GM12873 (cell line): ENCODE data around the gene MAP4K4.

Experiments used
- TF ChIP-seq, protein P1 (sequence below): IDR thresholded peaks from 2 replicates; pipeline ENCODE4 v1.5.1; 2012; ENCODE audit warnings: low read depth, mild to moderate bottlenecking, moderate library complexity, low read length, control low read depth; ENCODE audit not compliant: insufficient read depth; ENCODE audit errors: missing control alignments

MAP4K4 gene

DNA sequence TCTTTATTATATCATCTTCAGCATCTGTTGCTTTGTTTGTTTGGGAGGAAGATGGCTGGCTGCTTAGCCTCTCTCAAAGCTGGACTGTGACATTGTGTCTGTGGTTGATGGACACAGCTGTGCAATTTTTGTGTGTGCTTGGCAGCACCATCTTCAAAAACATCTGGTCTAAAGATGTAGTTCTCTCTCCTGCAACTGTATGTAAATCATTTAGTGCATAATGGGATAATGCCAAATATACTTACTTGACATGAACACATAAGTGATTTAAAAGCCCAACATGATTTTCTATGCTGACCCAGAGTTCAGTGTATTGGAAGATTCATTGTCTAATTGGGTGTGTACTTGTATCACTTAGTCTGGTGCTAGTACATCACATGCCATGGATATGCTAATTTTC is 112.2 kb downstream of the MAP4K4 start:
- TF ChIP-seq, protein P1, sequence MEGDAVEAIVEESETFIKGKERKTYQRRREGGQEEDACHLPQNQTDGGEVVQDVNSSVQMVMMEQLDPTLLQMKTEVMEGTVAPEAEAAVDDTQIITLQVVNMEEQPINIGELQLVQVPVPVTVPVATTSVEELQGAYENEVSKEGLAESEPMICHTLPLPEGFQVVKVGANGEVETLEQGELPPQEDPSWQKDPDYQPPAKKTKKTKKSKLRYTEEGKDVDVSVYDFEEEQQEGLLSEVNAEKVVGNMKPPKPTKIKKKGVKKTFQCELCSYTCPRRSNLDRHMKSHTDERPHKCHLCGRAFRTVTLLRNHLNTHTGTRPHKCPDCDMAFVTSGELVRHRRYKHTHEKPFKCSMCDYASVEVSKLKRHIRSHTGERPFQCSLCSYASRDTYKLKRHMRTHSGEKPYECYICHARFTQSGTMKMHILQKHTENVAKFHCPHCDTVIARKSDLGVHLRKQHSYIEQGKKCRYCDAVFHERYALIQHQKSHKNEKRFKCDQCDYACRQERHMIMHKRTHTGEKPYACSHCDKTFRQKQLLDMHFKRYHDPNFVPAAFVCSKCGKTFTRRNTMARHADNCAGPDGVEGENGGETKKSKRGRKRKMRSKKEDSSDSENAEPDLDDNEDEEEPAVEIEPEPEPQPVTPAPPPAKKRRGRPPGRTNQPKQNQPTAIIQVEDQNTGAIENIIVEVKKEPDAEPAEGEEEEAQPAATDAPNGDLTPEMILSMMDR, result no peak

DNA sequence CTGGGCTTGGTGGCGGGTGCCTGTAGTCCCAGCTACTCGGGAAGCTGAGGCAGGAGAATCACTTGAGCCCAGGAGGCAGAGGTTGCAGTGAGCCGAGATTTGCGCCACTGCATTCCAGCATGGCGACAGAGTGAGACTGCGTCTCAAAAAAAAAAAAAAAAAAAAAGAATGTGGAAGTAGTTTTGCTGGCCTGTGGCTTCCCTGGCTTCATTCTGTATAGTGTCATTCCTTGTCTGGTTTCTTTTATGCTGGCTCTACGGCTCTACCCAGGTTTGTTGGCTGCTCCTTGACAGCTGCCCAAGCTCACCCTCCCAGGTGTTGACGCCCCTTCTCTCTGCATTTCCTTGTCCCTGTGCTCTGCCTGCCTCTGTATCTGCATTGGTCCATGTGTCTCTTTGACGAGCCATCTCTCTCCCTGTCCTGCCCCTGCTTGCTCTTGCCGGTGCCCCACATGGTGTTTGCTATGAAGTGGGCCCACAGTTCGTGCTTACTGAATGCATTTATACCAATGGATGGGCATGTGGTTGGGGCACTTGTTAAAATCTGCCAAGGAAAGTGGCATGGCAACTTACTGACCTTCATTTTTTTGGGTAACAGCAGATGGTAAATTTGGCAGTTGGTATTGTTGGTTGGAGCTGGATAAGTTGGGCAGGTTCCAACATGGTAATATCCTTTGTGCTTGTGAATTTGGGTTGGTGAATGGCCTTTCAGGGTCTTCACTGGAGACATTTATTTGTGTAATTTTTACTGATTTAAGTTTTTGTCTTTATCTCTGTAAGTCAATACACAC is 113.9 kb downstream of the MAP4K4 start:
- TF ChIP-seq, protein P1, result no peak

DNA sequence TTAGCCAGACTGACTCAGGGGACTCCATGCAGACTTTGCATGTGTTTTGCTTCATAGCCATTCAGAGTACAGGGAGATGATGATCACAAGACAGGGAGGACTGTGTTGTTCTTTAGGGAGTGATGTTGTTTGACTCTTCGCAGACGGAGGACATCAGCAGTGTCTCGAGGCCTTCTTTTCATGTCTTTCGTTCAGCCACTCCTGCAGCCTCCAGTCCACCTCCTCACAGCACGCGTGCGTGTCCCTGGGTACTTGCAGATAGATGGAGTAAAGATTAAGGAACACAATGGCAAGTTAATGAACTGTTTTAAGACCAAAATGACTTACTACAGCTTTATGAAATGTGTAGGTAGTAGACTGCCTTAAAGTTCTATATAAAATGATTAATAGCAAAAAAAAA is 114.7 kb downstream of the MAP4K4 start:
- TF ChIP-seq, protein P1, result no peak

DNA sequence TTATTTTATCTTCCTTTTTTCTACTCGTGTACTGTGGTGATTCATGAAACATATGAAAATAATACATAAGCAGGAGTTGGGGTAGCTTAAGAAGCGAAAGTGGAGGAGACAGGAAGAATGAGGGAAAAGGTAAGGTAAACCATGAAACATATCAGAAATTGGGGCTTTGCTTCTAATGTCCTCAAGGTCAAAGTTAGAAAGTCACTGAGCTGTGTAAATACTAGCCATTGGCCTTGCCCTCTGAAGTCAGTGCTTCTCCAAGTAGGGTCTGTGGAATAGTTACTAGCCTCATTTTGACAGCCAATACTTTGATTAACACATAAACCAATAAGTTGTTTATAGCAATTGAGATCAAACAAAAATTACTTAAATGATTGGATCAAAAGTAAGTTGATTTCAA is 117.2 kb downstream of the MAP4K4 start:
- TF ChIP-seq, protein P1, result no peak

DNA sequence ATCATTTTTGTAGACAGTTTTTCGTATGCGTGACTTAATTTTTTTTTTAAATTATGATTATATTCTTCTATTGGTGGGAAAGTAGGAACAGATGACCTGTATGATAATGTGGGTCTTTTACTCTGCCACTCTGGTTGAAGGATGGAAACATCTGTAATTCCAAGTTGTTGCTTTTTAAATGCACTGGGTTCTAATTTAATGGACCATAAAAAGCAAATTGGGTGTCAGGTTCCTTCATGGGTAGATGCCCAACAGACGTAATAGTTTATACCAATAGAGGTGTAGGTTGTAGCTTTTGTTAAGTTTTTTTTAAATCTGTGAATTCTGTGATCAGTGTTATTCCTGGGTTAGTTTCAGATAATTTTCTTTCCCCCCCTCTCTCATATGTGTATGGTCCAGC is 117.6 kb downstream of the MAP4K4 start:
- TF ChIP-seq, protein P1, result no peak

DNA sequence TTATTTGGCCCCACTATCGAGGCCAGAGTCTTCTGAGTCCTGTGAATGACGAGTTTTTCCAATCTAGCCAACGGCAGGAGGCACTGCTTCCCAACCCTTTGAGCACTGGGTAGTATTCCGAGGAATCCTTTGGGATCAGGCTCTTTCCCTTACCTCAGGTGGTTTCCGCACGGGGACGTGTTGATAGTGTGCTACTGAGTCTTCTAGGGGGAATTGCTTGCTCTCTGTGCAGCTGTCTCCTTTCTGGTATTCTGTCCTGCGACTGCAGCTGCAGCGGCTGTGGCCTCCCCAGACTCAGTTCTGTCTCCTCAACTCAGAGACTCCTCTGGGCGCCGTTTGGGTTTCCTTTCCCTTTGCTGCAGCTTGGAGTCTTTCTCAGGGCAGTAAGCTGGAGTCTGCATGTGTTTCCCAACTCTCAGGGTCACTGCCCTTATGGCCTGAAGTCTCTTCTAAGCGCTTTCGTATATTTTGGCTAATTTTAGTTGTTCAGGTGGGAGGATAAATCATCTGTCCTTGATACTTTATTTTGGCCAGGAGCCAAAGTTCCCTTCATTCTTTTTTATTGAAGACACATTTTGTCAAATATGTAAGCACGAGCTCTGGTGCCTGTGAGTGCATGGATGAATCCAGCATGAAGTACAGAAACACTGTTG is 118.4 kb downstream of the MAP4K4 start:
- TF ChIP-seq, protein P1, result no peak

DNA sequence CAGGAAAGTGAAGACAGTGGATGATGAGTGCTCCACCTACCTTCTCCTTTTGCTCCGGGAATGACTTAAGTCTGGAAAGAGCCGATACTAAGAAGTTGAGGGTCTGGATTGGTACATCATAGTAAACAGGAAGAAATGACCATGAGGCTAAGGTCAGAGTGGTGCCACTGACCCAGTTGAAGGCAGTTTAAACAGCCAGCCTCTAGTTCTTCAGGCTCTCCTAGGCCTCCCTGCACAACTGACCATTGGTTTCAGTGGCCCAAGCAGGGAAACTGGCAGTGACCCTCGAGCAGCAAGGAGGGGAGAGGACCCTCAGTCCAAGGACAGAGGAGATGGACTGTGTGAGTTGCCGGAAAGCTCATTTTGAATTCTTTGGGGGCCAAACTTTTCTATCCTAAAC is 119.1 kb downstream of the MAP4K4 start:
- TF ChIP-seq, protein P1, result no peak
